Keratinocyte (primary cell): ENCODE results near the gene TMEM135. TPM values are rescaled to one million over a fixed set of nuclear protein-coding genes. Genes with fewer than 3 reads are reported as not detected.

Experiments used
- DNase-seq: peaks from one replicate; pipeline ENCODE4 v3.0.0-alpha.2; 2011; ENCODE audit warnings: low read depth, missing footprints, low spot score
- FAIRE-seq: peaks from 2 replicates; lab custom pipeline; 2011; peaks lifted over from hg19 to GRCh38; lab: Jason Lieb, UNC
- H2AFZ ChIP-seq: 2 replicates; pipeline ENCODE4 v1.6.0; 2012; ENCODE audit warnings: low read length, control low read depth, inconsistent platforms; ENCODE audit not compliant: control insufficient read depth
- H3K27ac ChIP-seq: 2 replicates; pipeline ENCODE4 v1.5.1; 2011; ENCODE audit warnings: low read length; ENCODE audit not compliant: control insufficient read depth, insufficient read depth
- H3K27me3 ChIP-seq: 3 replicates; pipeline ENCODE4 v1.6.0; 2011; ENCODE audit warnings: low read length; ENCODE audit not compliant: control insufficient read depth, insufficient read depth; ENCODE audit errors: extremely low read depth
- H3K36me3 ChIP-seq, 2 experiments: 2 replicates in 1 of 2; 3 replicates in 1 of 2; pipeline ENCODE4 v1.5.1; 2011; ENCODE audit warnings: low read length in 2 of 2, mild to moderate bottlenecking in 1 of 2; ENCODE audit not compliant: control insufficient read depth in 2 of 2, insufficient read depth in 2 of 2; ENCODE audit errors: extremely low read depth in 1 of 2
- H3K4me1 ChIP-seq: 3 replicates; pipeline ENCODE4 v1.5.1; 2011; ENCODE audit warnings: low read length; ENCODE audit not compliant: control insufficient read depth, insufficient read depth; ENCODE audit errors: extremely low read depth
- H3K4me2 ChIP-seq: 3 replicates; pipeline ENCODE4 v1.6.0; 2011; ENCODE audit warnings: low read depth, low read length; ENCODE audit not compliant: control insufficient read depth, insufficient read depth; ENCODE audit errors: extremely low read depth
- H3K4me3 ChIP-seq, 3 experiments: fragments of 200-600 bp in 1 of 3; sonication (generic) in 1 of 3; 2 replicates in 2 of 3; 3 replicates in 1 of 3; pipeline ENCODE4 v1.5.1; 2011 to 2016; ENCODE audit warnings: low read length in 3 of 3, mild to moderate bottlenecking in 3 of 3, control low read depth in 2 of 3, inconsistent platforms in 1 of 3, low read depth in 1 of 3, mixed read lengths in 1 of 3, mixed run types in 1 of 3, moderate library complexity in 1 of 3; ENCODE audit not compliant: control insufficient read depth in 2 of 3, insufficient read depth in 2 of 3; ENCODE audit errors: extremely low read depth in 1 of 3
- H3K79me2 ChIP-seq: 2 replicates; pipeline ENCODE4 v1.6.0; 2012; ENCODE audit warnings: low read length; ENCODE audit not compliant: control insufficient read depth, insufficient read depth
- H3K9ac ChIP-seq: 3 replicates; pipeline ENCODE4 v1.6.0; 2011; ENCODE audit warnings: low read length; ENCODE audit not compliant: control insufficient read depth, insufficient read depth; ENCODE audit errors: extremely low read depth
- H3K9me1 ChIP-seq: 3 replicates; pipeline ENCODE4 v1.6.0; 2011; ENCODE audit warnings: low read length; ENCODE audit not compliant: control insufficient read depth, insufficient read depth; ENCODE audit errors: extremely low read depth
- H3K9me3 ChIP-seq: 2 replicates; pipeline ENCODE4 v1.5.1; 2012; ENCODE audit warnings: low read depth, low read length; ENCODE audit not compliant: control insufficient read depth
- H4K20me1 ChIP-seq: 3 replicates; pipeline ENCODE4 v1.6.0; 2011; ENCODE audit warnings: low read length; ENCODE audit not compliant: control insufficient read depth, insufficient read depth; ENCODE audit errors: extremely low read depth
- EZH2 ChIP-seq: IDR thresholded peaks from one replicate; pipeline ENCODE4 v1.6.1; 2012; ENCODE audit warnings: inconsistent platforms, mild to moderate bottlenecking, low read length, moderate library complexity
- dilution Hi-C: fragments of 300-500 bp; cut with MboI; formaldehyde crosslinking; loops from one replicate; pipeline ENCODE4 v1.7.0; 2020; ENCODE audit warnings: low sequenced_read_pairs; ENCODE audit not compliant: extremely low pct_ligation_motif_present
- polyA plus RNA-seq, 5 experiments: library from polyadenylated mRNA; depleted of rRNA in 3 of 5; stranded (reverse) in 3 of 5; stranded (forward) in 1 of 5; unstranded in 1 of 5; fragments of >200 nt; gene quantifications; 1 replicate in 1 of 5; 2 replicates in 3 of 5; 3 replicates in 1 of 5; pipeline versions ENCODE4 v1.2.1 to v1.2.3, GENCODE V29; 2011 to 2012; ENCODE audit warnings: missing spikeins in 2 of 5, low read depth in 1 of 5, low replicate concordance in 1 of 5
- TF ChIP-seq, protein P1 (sequence below), 3 experiments: IDR thresholded peaks in 1 of 3; conservative IDR thresholded peaks in 1 of 3; optimal IDR thresholded peaks in 1 of 3; 2 replicates in 2 of 3; 3 replicates in 1 of 3; pipeline versions ENCODE3 to v1.5.1; 2011; ENCODE audit warnings: low read length in 3 of 3, mild to moderate bottlenecking in 3 of 3, moderate library complexity in 2 of 3, control low read depth in 1 of 3, inconsistent platforms in 1 of 3; ENCODE audit not compliant: insufficient read depth in 2 of 3; ENCODE audit errors: extremely low read depth in 1 of 3

TMEM135 gene
- polyA plus RNA-seq, 1 donor (not counting 4 experiments of a cell fraction or from before 2014, with no cell fraction given): 15.0 TPM

DNA sequence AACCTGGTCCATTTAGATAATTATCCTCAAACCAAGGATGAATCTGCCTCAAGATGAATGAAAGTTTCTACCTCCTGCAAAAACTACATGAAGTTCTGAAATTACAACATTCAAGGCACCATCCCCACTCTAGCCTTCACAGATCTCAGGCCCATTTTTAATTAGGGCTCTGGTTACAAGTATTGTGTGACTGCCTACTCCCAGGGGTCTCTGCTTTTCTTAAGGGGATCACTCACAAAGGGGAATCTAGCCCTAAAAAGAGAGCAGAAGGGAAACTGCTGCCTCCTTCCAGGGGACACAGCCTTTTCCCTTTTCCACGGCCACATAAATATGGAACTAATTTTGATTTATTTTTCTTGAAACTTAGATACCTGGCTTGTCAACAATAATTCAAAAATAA is 17.4 kb upstream of the TMEM135 start:
- Histone ChIP-seq H3K4me1 (no peaks in the 10 kb centered on the region), H3K9ac (no peak overlapping the region), H3K27ac (no peak overlapping the region), H3K36me3 (no peaks in the 10 kb centered on the region), H3K4me2 (no peak overlapping the region), H3K4me3 (no peak overlapping the region), H3K79me2 (no peaks in the 10 kb centered on the region), H3K27me3 (no peaks in the 10 kb centered on the region), H2AFZ (no peak overlapping the region), H3K9me3 (no peaks in the 10 kb centered on the region), H4K20me1 (no peaks in the 10 kb centered on the region), H3K9me1 (no peaks in the 10 kb centered on the region)
- DNase-seq (no peak), FAIRE-seq (no peak)
- dilution Hi-C loops: no loop called here
- TF ChIP-seq, protein P1, sequence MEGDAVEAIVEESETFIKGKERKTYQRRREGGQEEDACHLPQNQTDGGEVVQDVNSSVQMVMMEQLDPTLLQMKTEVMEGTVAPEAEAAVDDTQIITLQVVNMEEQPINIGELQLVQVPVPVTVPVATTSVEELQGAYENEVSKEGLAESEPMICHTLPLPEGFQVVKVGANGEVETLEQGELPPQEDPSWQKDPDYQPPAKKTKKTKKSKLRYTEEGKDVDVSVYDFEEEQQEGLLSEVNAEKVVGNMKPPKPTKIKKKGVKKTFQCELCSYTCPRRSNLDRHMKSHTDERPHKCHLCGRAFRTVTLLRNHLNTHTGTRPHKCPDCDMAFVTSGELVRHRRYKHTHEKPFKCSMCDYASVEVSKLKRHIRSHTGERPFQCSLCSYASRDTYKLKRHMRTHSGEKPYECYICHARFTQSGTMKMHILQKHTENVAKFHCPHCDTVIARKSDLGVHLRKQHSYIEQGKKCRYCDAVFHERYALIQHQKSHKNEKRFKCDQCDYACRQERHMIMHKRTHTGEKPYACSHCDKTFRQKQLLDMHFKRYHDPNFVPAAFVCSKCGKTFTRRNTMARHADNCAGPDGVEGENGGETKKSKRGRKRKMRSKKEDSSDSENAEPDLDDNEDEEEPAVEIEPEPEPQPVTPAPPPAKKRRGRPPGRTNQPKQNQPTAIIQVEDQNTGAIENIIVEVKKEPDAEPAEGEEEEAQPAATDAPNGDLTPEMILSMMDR (optimal IDR thresholded peaks at IDR 0.05 in 1 of 3, IDR thresholded peaks at IDR 0.05 in 1 of 3, conservative IDR thresholded peaks at IDR 0.05 in 1 of 3; ENCODE audit: extremely low read depth in 1 of 3, insufficient read depth in 2 of 3, low read length in 3 of 3): no peak
- TF ChIP-seq EZH2: no peak

DNA sequence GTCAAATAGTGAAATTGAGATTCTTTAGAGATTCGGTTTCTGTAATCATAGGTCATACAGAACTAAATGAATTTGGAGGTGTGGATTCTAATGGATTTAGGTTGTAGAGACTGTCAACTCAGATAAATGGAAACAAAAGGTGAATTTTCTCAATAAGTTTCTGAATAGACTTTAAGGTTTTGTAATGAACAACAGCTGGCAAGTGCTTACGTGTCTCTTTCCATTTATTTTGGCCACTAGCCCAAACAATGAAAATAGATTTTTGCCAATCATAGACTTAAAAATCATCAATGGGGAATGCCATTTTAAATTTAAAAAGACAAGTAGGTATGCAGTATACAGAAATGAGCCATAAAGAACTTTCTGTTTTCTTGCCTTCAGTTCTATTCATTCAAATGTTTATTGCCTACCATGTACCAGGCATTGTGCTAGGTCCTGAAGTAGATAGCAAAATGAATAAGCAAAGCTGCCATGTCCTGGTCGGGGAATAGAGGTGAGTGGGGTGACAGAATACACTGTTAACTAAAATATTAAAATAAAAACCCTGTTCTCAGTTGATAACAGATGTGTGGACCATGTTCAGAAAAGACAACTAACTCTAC is 16.9 kb upstream of the TMEM135 start:
- H4K20me1 ChIP-seq: no peaks in the 10 kb centered on the region
- H3K4me1 ChIP-seq: no peaks in the 10 kb centered on the region
- no peak overlapping the region for H2AFZ ChIP-seq
- no peaks in the 10 kb centered on the region for H3K27me3 ChIP-seq
- dilution Hi-C loops: no loop called here
- H3K79me2 ChIP-seq: no peaks in the 10 kb centered on the region
- H3K9me1 ChIP-seq: no peaks in the 10 kb centered on the region
- no peak overlapping the region for H3K9ac ChIP-seq
- H3K36me3 ChIP-seq: no peaks in the 10 kb centered on the region
- no peak for TF ChIP-seq EZH2
- no peak overlapping the region for H3K4me2 ChIP-seq
- no peaks in the 10 kb centered on the region for H3K9me3 ChIP-seq
- no peak overlapping the region for H3K4me3 ChIP-seq
- FAIRE-seq: no peak
- DNase-seq: no peak
- no peak overlapping the region for H3K27ac ChIP-seq

DNA sequence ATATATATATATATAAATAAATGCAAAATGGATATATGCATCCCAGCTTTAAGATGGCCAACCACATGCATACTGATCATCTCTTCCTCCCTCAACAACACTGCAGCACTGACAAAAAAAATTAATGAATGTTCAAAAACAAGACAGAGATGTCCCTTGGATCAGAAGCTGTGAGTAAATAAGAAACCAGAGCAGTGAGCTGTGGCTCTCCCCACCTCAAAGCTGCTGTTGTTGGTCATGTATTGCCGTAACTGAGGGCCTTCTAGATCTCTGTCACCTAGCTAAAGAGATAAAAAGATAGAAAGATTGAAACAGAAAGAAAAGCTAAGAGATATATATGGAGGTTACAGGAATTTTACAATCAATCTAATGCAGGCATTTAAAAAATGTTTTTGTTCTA is 15.5 kb upstream of the TMEM135 start:
- dilution Hi-C loops: no loop called here
- DNase-seq (no peak), FAIRE-seq (no peak)
- TF ChIP-seq, protein P1 (optimal IDR thresholded peaks at IDR 0.05 in 1 of 3, IDR thresholded peaks at IDR 0.05 in 1 of 3, conservative IDR thresholded peaks at IDR 0.05 in 1 of 3; ENCODE audit: extremely low read depth in 1 of 3, insufficient read depth in 2 of 3, low read length in 3 of 3): no peak
- TF ChIP-seq EZH2: no peak
- Histone ChIP-seq H3K4me3 (no peak overlapping the region), H3K27me3 (no peaks in the 10 kb centered on the region), H4K20me1 (no peaks in the 10 kb centered on the region), H3K79me2 (no peaks in the 10 kb centered on the region), H3K9me1 (no peaks in the 10 kb centered on the region), H3K4me1 (no peaks in the 10 kb centered on the region), H2AFZ (no peak overlapping the region), H3K9me3 (no peaks in the 10 kb centered on the region), H3K36me3 (no peaks in the 10 kb centered on the region), H3K4me2 (no peak overlapping the region), H3K9ac (no peak overlapping the region), H3K27ac (no peak overlapping the region)
